Activated naive CD8-positive, alpha-beta T cell treated with anti-CD3 and anti-CD28 coated beads, Interleukin-2, amount 50 U/mL, for 24 hours (primary cell): ENCODE results near the gene KIAA1217.

Experiments used
- ATAC-seq: fragments of 150-1000 bp; cut with Tn5 transposase; one replicate; pipeline ENCODE4 v1.10.0; 2021
- DNase-seq: peaks from one replicate; pipeline ENCODE4 v3.0.0; 2021
- H3K27ac Mint-ChIP-seq: one replicate; pipeline ENCODE4 v1.8.0; 2021; ENCODE audit warnings: mild to moderate bottlenecking, mixed read lengths
- H3K27me3 Mint-ChIP-seq: one replicate; pipeline ENCODE4 v1.8.0; 2021; ENCODE audit warnings: mixed read lengths
- H3K36me3 Mint-ChIP-seq: one replicate; pipeline ENCODE4 v1.8.0; 2021; ENCODE audit warnings: low read depth, mixed read lengths
- H3K4me1 Mint-ChIP-seq: one replicate; pipeline ENCODE4 v1.8.0; 2021; ENCODE audit warnings: mixed read lengths
- H3K4me3 Mint-ChIP-seq: one replicate; pipeline ENCODE4 v1.8.0; 2021; ENCODE audit warnings: mild to moderate bottlenecking, moderate library complexity, mixed read lengths
- H3K9me3 Mint-ChIP-seq: one replicate; pipeline ENCODE4 v1.8.0; 2021; ENCODE audit warnings: mixed read lengths

Gene KIAA1217

DNA sequence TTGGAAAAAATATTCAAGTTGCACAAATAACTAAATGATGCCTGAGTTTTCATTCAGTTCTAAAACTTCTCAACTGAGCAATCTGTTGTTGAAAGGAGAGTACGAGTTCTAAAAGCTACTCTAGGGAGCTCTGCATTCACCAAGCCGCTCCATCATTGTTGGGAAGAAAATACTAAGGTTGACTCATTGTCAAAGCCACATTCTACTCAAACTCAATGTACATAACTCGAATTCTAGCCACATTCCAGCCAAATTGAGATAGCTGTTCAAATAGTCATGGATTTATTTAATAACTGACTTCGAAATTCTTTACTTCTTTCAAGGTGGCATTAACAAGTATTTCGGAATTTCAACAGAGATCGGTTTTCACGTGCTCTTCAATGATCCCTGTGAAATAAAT lies 63.4 kb downstream of the KIAA1217 start:
- H3K4me1 Mint-ChIP-seq: no peaks in the 10 kb centered on the region
- ATAC-seq (no peak), DNase-seq (no peak)
- no peak overlapping the region for H3K27ac Mint-ChIP-seq
- H3K9me3 Mint-ChIP-seq: peaks cover 5% of the 10 kb centered on the region
- no peaks in the 10 kb centered on the region for H3K27me3 Mint-ChIP-seq
- H3K36me3 Mint-ChIP-seq: no peaks in the 10 kb centered on the region
- H3K4me3 Mint-ChIP-seq: no peak overlapping the region

DNA sequence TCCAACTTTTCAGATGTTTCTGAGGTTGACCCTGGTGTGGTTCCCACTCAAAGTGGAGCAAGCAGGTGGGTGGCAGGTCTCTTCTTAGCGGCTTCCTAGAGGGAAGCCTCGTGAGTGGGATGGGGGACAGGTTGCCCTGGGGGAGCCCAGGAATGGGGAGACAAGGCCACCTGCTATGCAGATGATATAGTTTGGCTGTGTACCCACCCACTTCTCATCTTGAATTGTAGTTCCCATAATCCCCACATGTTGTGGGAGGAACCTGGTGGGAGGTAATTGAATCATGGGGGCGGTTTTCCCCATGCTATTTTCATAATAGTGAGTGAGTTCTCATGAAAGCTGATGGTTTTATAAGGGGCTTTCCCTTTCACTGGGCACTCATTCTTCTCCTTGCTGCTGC lies 68.3 kb downstream of the KIAA1217 start:
- no peaks in the 10 kb centered on the region for H3K4me1 Mint-ChIP-seq
- no peaks in the 10 kb centered on the region for H3K27me3 Mint-ChIP-seq
- H3K4me3 Mint-ChIP-seq: no peak overlapping the region
- H3K36me3 Mint-ChIP-seq: no peaks in the 10 kb centered on the region
- no peak for DNase-seq
- no peak overlapping the region for H3K27ac Mint-ChIP-seq
- no peak for ATAC-seq
- peaks cover 12% of the 10 kb centered on the region for H3K9me3 Mint-ChIP-seq

DNA sequence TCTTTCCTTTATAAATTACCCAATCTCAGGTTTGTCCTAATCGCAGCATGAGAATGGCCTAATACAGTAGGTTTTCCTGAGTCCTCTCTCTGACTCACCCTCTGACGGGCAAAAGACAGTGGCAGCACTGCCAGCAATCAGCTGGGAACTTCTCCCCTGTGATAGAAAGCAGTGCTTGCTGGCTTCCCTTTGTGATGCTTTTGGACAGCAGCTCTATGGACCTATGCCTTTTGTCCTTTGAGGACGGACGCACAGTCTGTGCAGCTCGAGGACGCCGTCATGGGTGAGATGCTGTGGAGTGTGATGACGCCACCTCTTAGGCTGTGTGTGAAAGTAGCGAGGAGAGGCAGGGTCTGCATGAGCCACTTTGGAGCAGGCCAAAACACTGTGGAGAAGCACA lies 68.8 kb downstream of the KIAA1217 start:
- Mint-ChIP-seq H3K27ac (no peak overlapping the region), H3K4me1 (no peaks in the 10 kb centered on the region), H3K27me3 (no peaks in the 10 kb centered on the region), H3K9me3 (peaks cover 16% of the 10 kb centered on the region), H3K36me3 (no peaks in the 10 kb centered on the region), H3K4me3 (no peak overlapping the region)
- DNase-seq: no peak
- no peak for ATAC-seq

DNA sequence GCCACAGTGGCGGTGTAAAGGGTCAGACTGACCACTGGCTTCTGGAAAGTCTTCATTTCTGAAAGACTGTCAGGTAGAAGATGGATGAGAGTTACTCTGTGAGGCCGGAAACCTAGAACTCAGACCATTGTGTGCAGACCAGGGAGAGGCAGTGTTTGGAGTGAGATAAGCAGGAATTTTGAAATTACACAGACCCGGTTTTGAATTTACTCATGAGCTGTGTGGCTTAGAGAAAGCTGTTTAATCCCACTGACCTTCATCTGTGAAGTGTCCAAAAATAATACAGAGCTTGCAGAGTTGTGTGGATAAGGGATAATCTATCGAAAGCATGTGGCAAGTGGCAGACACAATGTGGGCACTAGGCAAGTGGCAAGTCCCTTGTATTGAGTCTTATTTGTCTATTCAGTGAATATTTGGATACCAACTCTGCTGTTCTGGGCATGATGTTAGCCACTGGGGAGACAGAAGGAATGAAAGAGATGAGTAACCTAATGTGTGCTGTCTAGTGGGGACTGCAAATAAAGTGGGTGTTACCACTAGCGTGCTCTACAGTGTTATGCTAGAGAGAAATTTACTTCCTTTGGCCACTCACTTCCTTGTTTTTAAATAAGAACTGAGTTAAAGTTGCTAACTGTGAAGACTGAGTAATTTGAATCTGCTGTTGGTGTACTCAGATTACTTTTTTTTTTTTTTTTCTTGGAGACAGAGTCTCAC lies 69.4 kb downstream of the KIAA1217 start:
- H3K36me3 Mint-ChIP-seq: no peaks in the 10 kb centered on the region
- H3K4me3 Mint-ChIP-seq: no peak overlapping the region
- no peak overlapping the region for H3K27ac Mint-ChIP-seq
- peaks cover 16% of the 10 kb centered on the region for H3K9me3 Mint-ChIP-seq
- H3K27me3 Mint-ChIP-seq: no peaks in the 10 kb centered on the region
- H3K4me1 Mint-ChIP-seq: no peaks in the 10 kb centered on the region
- no peak for DNase-seq
- ATAC-seq: no peak

GRCh38 chr10:24279166-24279565 lies 70.2 kb downstream of the KIAA1217 start:
- DNase-seq: no peak
- Mint-ChIP-seq H3K4me3 (no peak overlapping the region), H3K27ac (no peak overlapping the region), H3K27me3 (no peaks in the 10 kb centered on the region), H3K9me3 (peaks cover 16% of the 10 kb centered on the region), H3K36me3 (no peaks in the 10 kb centered on the region), H3K4me1 (no peaks in the 10 kb centered on the region)
- ATAC-seq: no peak

- peaks cover 5% of the 10 kb centered on the region for H3K27me3 Mint-ChIP-seq
- no peak overlapping the region for H3K27ac Mint-ChIP-seq
- H3K4me1 Mint-ChIP-seq: no peaks in the 10 kb centered on the region
- no peak overlapping the region for H3K4me3 Mint-ChIP-seq
- peaks cover 4% of the 10 kb centered on the region for H3K9me3 Mint-ChIP-seq
- no peaks in the 10 kb centered on the region for H3K36me3 Mint-ChIP-seq
- ATAC-seq (no peak), DNase-seq (no peak)
Observed at GRCh38 chr10:24287559-24288195, 78.7 kb downstream of the KIAA1217 start.

DNA sequence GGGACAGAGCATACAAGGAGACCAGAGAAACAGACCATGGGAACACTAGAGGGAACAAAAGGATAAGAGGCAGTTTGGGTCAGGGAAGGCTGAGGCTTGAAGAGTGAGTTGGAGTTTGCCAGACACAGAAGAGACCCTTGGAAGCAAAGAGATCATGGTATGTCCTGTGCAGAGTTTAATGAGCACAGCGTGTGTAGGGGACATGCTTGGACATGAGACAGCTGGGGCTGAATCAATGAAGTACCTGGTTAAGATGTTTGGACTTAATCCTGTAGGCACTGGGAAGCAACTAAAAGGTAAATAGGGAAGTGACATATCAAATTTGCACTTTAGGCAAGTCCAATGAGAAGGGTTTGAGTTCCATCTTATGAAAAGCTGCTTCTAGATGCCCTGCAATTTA lies 79.6 kb downstream of the KIAA1217 start:
- H3K9me3 Mint-ChIP-seq: peaks cover 4% of the 10 kb centered on the region
- no peak for ATAC-seq
- H3K27me3 Mint-ChIP-seq: peaks cover 5% of the 10 kb centered on the region
- no peaks in the 10 kb centered on the region for H3K36me3 Mint-ChIP-seq
- H3K27ac Mint-ChIP-seq: no peak overlapping the region
- DNase-seq: no peak
- H3K4me3 Mint-ChIP-seq: no peak overlapping the region
- no peaks in the 10 kb centered on the region for H3K4me1 Mint-ChIP-seq

GRCh38 chr10:24289235-24289634 lies 80.3 kb downstream of the KIAA1217 start:
- H3K27ac Mint-ChIP-seq: no peak overlapping the region

GRCh38 chr10:24292304-24293293 lies 83.7 kb downstream of the KIAA1217 start:
- Mint-ChIP-seq H3K9me3 (no peaks in the 10 kb centered on the region), H3K4me3 (no peak overlapping the region), H3K36me3 (no peaks in the 10 kb centered on the region), H3K4me1 (no peaks in the 10 kb centered on the region), H3K27me3 (peaks cover 5% of the 10 kb centered on the region), H3K27ac (no peak overlapping the region)
- ATAC-seq: no peak
- DNase-seq: no peak

More at GRCh38 chr10:24289235-24289634, 80.3 kb downstream of the KIAA1217 start:
- H3K36me3 Mint-ChIP-seq: no peaks in the 10 kb centered on the region
- peaks cover 5% of the 10 kb centered on the region for H3K27me3 Mint-ChIP-seq
- H3K4me1 Mint-ChIP-seq: no peaks in the 10 kb centered on the region
- H3K4me3 Mint-ChIP-seq: no peak overlapping the region
- DNase-seq (no peak), ATAC-seq (no peak)
- peaks cover 4% of the 10 kb centered on the region for H3K9me3 Mint-ChIP-seq

- DNase-seq (no peak), ATAC-seq (no peak)
- Mint-ChIP-seq H3K4me3 (no peak overlapping the region), H3K4me1 (no peaks in the 10 kb centered on the region), H3K36me3 (no peaks in the 10 kb centered on the region), H3K27me3 (no peaks in the 10 kb centered on the region), H3K27ac (no peak overlapping the region), H3K9me3 (no peaks in the 10 kb centered on the region)
Observed at GRCh38 chr10:24299578-24300260, 90.8 kb downstream of the KIAA1217 start.

DNA sequence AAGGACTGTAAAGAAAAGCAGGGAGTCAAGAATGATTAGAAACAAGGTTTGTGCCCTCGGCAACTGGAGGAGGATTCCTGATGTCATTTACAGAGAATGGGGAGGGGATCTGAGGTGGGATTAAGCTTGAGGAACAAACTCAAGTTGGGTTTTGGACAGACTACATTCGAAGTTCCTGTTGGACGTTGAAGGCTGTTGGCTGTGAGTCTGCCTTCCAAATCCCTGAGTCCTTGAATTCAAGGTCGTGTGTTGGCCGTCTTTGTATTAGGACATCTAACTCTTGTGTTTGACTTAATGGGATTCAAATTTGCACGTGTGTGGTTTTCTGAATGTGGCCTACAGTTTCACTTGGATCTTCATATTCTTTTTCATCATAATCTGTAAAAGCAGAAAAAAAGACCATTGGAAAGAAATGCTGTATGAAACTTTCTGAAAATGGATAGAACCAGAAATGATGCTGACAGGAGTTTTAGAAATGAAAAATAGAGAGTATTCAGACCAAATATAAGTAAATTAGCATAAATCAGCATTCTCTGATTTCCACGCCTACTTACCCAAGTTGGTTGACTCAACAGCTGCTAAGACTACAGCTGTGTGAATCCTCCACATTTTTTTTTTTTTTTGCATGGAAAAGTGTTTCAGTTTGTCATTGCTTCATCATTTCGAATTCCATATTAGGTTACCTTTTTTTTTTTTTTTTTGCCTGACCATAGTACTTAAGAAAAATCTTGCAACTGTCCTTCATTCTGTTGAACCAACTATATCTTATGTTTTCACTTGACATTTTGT lies 94.8 kb downstream of the KIAA1217 start:
- ATAC-seq (no peak), DNase-seq (no peak)
- Mint-ChIP-seq H3K4me1 (no peaks in the 10 kb centered on the region), H3K27ac (no peak overlapping the region), H3K4me3 (no peak overlapping the region), H3K36me3 (peaks cover 1% of the 10 kb centered on the region), H3K27me3 (no peaks in the 10 kb centered on the region), H3K9me3 (no peaks in the 10 kb centered on the region)

- Mint-ChIP-seq H3K27ac (no peak overlapping the region), H3K27me3 (no peaks in the 10 kb centered on the region), H3K4me3 (no peak overlapping the region), H3K9me3 (no peaks in the 10 kb centered on the region), H3K36me3 (peaks cover 1% of the 10 kb centered on the region), H3K4me1 (no peaks in the 10 kb centered on the region)
- ATAC-seq (no peak), DNase-seq (no peak)
Observed at GRCh38 chr10:24305551-24306506, 96.9 kb downstream of the KIAA1217 start.

DNA sequence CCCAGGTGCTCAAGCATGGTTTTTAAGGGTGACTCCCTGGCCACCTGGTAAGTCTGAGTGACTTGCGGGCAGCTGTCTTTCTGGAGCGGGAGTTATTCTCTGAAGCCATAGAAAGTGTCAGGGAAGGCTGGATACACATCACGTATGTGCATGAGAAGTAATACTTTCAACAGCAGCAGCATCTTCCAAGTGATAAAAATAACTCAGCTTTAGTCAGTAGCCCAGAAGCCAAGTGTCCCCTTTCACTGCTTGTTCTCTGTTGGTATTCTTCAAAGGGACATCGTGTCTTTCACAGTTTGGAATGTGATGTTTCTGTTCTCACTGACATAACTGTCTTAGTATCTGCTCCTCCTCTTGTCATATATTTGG lies 97.6 kb downstream of the KIAA1217 start:
- no peak overlapping the region for H3K4me3 Mint-ChIP-seq
- ATAC-seq (no peak), DNase-seq (no peak)
- peaks cover 1% of the 10 kb centered on the region for H3K36me3 Mint-ChIP-seq
- no peak overlapping the region for H3K27ac Mint-ChIP-seq
- H3K9me3 Mint-ChIP-seq: no peaks in the 10 kb centered on the region
- H3K4me1 Mint-ChIP-seq: no peaks in the 10 kb centered on the region
- no peaks in the 10 kb centered on the region for H3K27me3 Mint-ChIP-seq
